Aorta (tissue), 4 donors: ENCODE measurements around the gene TBXT. TPM values are rescaled to one million over a fixed set of nuclear protein-coding genes. Genes with fewer than 3 reads are reported as not detected.

ENCODE experiments used
- polyA plus RNA-seq, 2 donors: library from polyadenylated mRNA; stranded (reverse); fragments of 200-250 nt; gene quantifications; one replicate each; pipeline ENCODE4 v1.2.3, GENCODE V29; 2013
- total RNA-seq, 2 donors: library from RNA; stranded (reverse); fragmentation: NEBNext Ultra II Directional; extraction: Animal tissue kit (Norgen Biotek cat#: 25700); gene quantifications; one replicate each; pipeline ENCODE4 v1.2.1, GENCODE V29; 2021
- donor health status: healthy with polysubstance abuse.
- donor health status: Bipolar disorder and iron deficiency.
- donor health status: DM: no; HTN: no; CAD: no.
- donor health status: DM: yes; HTN: yes; CAD: no.

Gene TBXT
- total and polyA plus RNA-seq, 4 donors: not detected

Other genes starting within 250 kb of the TBXT start
- gene PRR18, start 140.5 kb upstream of the TBXT start, total RNA-seq: not detected
- not detected for gene PRR18, start 140.5 kb upstream of the TBXT start, polyA plus RNA-seq
- 10 to 100 TPM; 36.5 to 37.1 TPM for gene SFT2D1, start 174.7 kb upstream of the TBXT start, total RNA-seq
- gene SFT2D1, start 174.7 kb upstream of the TBXT start, polyA plus RNA-seq: 10 to 100 TPM; 37.4 to 53.5 TPM
- 10 to 100 TPM; 36.7 to 71.7 TPM for gene MPC1, start 215.1 kb upstream of the TBXT start, total RNA-seq
- 100 to 1,000 TPM in 1 of 2 donors, 10 to 100 TPM in 1; 61.7 to 128 TPM for gene MPC1, start 215.1 kb upstream of the TBXT start, polyA plus RNA-seq